GM23338 (cell line): ENCODE results near the gene NTNG1. TPM values are rescaled to one million over a fixed set of nuclear protein-coding genes. Genes with fewer than 3 reads are reported as not detected.

Experiments used
- ATAC-seq: fragments of 200-7000 bp; cut with Tn5 transposase; 3 replicates; pipeline ENCODE4 v1.9.1; 2020
- DNase-seq: peaks from one replicate; pipeline ENCODE4 v3.0.0-alpha.2; 2015; ENCODE audit warnings: low spot score
- H2AFZ ChIP-seq: fragments of 200-600 bp; sonication (generic); 2 replicates; pipeline ENCODE4 v1.8.0; 2016; ENCODE audit warnings: antibody characterized with exemption, mild to moderate bottlenecking, moderate library complexity
- H3F3A ChIP-seq: fragments of 200-600 bp; sonication (generic); replicated peaks from 2 replicates; pipeline ENCODE4 v1.8.0; 2017; ENCODE audit warnings: antibody characterized with exemption, mixed run types, low read depth
- H3K27ac ChIP-seq: fragments of 200-600 bp; sonication (generic); 2 replicates; pipeline ENCODE4 v1.6.1; 2016; ENCODE audit warnings: low read depth
- H3K27me3 ChIP-seq: fragments of 200-600 bp; sonication (generic); 2 replicates; pipeline ENCODE4 v1.8.0; 2016; ENCODE audit warnings: mild to moderate bottlenecking, mixed run types, moderate library complexity; ENCODE audit not compliant: insufficient read depth
- H3K36me3 ChIP-seq: fragments of 200-600 bp; sonication (generic); 2 replicates; pipeline ENCODE4 v1.8.0; 2016; ENCODE audit warnings: mild to moderate bottlenecking; ENCODE audit not compliant: insufficient read depth
- H3K4me1 ChIP-seq: fragments of 200-600 bp; sonication (generic); 2 replicates; pipeline ENCODE4 v1.8.0; 2016; ENCODE audit warnings: mild to moderate bottlenecking, moderate library complexity; ENCODE audit not compliant: insufficient read depth
- H3K4me2 ChIP-seq: fragments of 200-600 bp; sonication (generic); 2 replicates; pipeline ENCODE4 v1.7.1; 2017; ENCODE audit warnings: mixed run types
- H3K4me3 ChIP-seq: fragments of 200-600 bp; sonication (generic); 2 replicates; pipeline ENCODE4 v1.6.1; 2016; ENCODE audit warnings: mixed run types
- H3K79me2 ChIP-seq: fragments of 200-600 bp; sonication (generic); replicated peaks from 2 replicates; pipeline ENCODE4 v1.8.0; 2017; ENCODE audit warnings: mild to moderate bottlenecking; ENCODE audit not compliant: insufficient read depth
- H3K9me2 ChIP-seq: fragments of 200-600 bp; sonication (generic); 2 replicates; pipeline ENCODE4 v1.8.0; 2017; ENCODE audit not compliant: insufficient read depth
- H4K20me1 ChIP-seq: fragments of 200-600 bp; sonication (generic); replicated peaks from 2 replicates; pipeline ENCODE4 v1.8.0; 2017; ENCODE audit warnings: mild to moderate bottlenecking; ENCODE audit not compliant: insufficient read depth
- H3K27ac Mint-ChIP-seq: 2 replicates; pipeline ENCODE4 v1.8.0; 2020; ENCODE audit warnings: inconsistent platforms, mild to moderate bottlenecking, moderate library complexity, mixed read lengths
- H3K27me3 Mint-ChIP-seq: 3 replicates; pipeline ENCODE4 v1.8.0; 2022; ENCODE audit warnings: low read depth, mild to moderate bottlenecking, moderate library complexity, mixed read lengths, inconsistent platforms; ENCODE audit not compliant: insufficient read depth, poor library complexity
- H3K36me3 Mint-ChIP-seq: 3 replicates; pipeline ENCODE4 v1.8.0; 2021; ENCODE audit warnings: low read depth, mild to moderate bottlenecking, inconsistent platforms, moderate library complexity, mixed read lengths
- H3K4me1 Mint-ChIP-seq: 3 replicates; pipeline ENCODE4 v1.8.0; 2020; ENCODE audit warnings: mild to moderate bottlenecking, inconsistent platforms, mixed read lengths
- H3K4me3 Mint-ChIP-seq: 3 replicates; pipeline ENCODE4 v1.8.0; 2021; ENCODE audit warnings: moderate library complexity, mild to moderate bottlenecking, inconsistent platforms, mixed read lengths
- H3K9me3 Mint-ChIP-seq: 3 replicates; pipeline ENCODE4 v1.8.0; 2020; ENCODE audit warnings: moderate library complexity, mild to moderate bottlenecking, inconsistent platforms, mixed read lengths
- CREB1 ChIP-seq: fragments of 250-450 bp; sonication (Bioruptor Pico); IDR thresholded peaks from 2 replicates; pipeline ENCODE4 v1.5.0; 2020; ENCODE audit warnings: low read depth, mild to moderate bottlenecking, moderate library complexity
- EZH2 ChIP-seq: fragments of 200-600 bp; sonication (generic); IDR thresholded peaks from one replicate; pipeline ENCODE4 v1.8.0; 2017; ENCODE audit warnings: antibody characterized with exemption, mild to moderate bottlenecking, low read depth; ENCODE audit not compliant: unreplicated experiment
- JUNB ChIP-seq: IDR thresholded peaks from one replicate; pipeline ENCODE4 v1.6.1; 2016; ENCODE audit warnings: antibody characterized with exemption; ENCODE audit not compliant: unreplicated experiment
- NANOG ChIP-seq: IDR thresholded peaks from 2 replicates; pipeline ENCODE4 v1.6.1; 2016; ENCODE audit warnings: antibody characterized with exemption, borderline replicate concordance
- POLR2AphosphoS5 ChIP-seq: IDR thresholded peaks from 2 replicates; pipeline ENCODE4 v1.6.1; 2016; ENCODE audit warnings: antibody characterized with exemption, low read depth
- STAT1 ChIP-seq: IDR thresholded peaks from one replicate; pipeline ENCODE4 v1.6.1; 2016; ENCODE audit warnings: antibody characterized with exemption; ENCODE audit not compliant: unreplicated experiment
- ZNF114 ChIP-seq: fragments of 250-450 bp; sonication (Bioruptor Pico); IDR thresholded peaks from 2 replicates; pipeline ENCODE4 v1.5.0; 2020; ENCODE audit warnings: mild to moderate bottlenecking, moderate library complexity
- ZNF331 ChIP-seq: fragments of 250-450 bp; sonication (Bioruptor Pico); IDR thresholded peaks from 2 replicates; pipeline ENCODE4 v1.5.0; 2020; ENCODE audit warnings: low read depth, mild to moderate bottlenecking, moderate library complexity
- polyA plus RNA-seq: library from polyadenylated mRNA; unstranded; fragments of >200 nt; fragmentation: Nextera tagmentation; extraction: Ambion mirVana; gene quantifications from 2 replicates; pipeline ENCODE4 v1.2.1, GENCODE V29; 2016
- total RNA-seq: library from RNA; depleted of rRNA; stranded (reverse); fragments of >200 nt; shearing (Covaris generic); gene quantifications from 2 replicates; pipeline ENCODE4 v1.2.3, GENCODE V29; 2014
- TF ChIP-seq, protein P1 (sequence below): IDR thresholded peaks from one replicate; pipeline ENCODE4 v1.6.1; 2018; ENCODE audit warnings: antibody characterized with exemption; ENCODE audit not compliant: unreplicated experiment
- TF ChIP-seq, protein P2 (sequence below), 2 experiments: fragments of 200-600 bp in 1 of 2; sonication (generic) in 1 of 2; conservative IDR thresholded peaks; 2 replicates each; pipeline versions ENCODE4 v1.5.1 to v1.6.1; 2016 to 2017; ENCODE audit warnings: antibody characterized with exemption in 2 of 2, low read depth in 2 of 2, mild to moderate bottlenecking in 2 of 2, moderate library complexity in 1 of 2
- TF ChIP-seq, protein P3 (sequence below): IDR thresholded peaks from 2 replicates; pipeline ENCODE4 v1.6.1; 2016; ENCODE audit warnings: antibody characterized with exemption

The NTNG1 gene
- total and polyA plus RNA-seq, 2 experiments from 2014 or later = 7.2 to 10.3 TPM

DNA sequence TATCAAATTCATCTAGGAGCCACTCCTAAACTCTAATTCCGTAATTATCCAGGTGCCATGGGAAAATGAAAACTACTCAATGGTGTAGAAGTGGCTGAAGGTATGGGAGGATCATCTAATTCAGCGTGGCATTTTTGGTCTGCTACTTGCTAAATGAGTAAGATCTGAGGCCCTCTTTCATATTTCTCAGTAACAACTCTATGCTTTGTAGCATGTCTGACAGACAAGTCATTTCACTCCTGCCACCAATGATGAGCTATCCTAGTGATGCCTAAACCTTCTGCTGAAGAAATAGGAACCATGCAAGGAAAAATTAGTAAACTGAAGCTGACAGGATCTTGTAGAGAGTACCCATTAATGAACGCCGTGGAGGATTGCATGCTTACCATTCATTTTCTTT, 145.3 kb downstream of the NTNG1 start (continued):
- TF ChIP-seq, protein P1, sequence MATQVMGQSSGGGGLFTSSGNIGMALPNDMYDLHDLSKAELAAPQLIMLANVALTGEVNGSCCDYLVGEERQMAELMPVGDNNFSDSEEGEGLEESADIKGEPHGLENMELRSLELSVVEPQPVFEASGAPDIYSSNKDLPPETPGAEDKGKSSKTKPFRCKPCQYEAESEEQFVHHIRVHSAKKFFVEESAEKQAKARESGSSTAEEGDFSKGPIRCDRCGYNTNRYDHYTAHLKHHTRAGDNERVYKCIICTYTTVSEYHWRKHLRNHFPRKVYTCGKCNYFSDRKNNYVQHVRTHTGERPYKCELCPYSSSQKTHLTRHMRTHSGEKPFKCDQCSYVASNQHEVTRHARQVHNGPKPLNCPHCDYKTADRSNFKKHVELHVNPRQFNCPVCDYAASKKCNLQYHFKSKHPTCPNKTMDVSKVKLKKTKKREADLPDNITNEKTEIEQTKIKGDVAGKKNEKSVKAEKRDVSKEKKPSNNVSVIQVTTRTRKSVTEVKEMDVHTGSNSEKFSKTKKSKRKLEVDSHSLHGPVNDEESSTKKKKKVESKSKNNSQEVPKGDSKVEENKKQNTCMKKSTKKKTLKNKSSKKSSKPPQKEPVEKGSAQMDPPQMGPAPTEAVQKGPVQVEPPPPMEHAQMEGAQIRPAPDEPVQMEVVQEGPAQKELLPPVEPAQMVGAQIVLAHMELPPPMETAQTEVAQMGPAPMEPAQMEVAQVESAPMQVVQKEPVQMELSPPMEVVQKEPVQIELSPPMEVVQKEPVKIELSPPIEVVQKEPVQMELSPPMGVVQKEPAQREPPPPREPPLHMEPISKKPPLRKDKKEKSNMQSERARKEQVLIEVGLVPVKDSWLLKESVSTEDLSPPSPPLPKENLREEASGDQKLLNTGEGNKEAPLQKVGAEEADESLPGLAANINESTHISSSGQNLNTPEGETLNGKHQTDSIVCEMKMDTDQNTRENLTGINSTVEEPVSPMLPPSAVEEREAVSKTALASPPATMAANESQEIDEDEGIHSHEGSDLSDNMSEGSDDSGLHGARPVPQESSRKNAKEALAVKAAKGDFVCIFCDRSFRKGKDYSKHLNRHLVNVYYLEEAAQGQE = no peak
- no peak for TF ChIP-seq POLR2AphosphoS5
- no peak for TF ChIP-seq STAT1
- no peak for TF ChIP-seq ZNF114 (CRISPR knock-in tag)
- TF ChIP-seq CREB1 (CRISPR knock-in tag) = no peak
- TF ChIP-seq, protein P2, sequence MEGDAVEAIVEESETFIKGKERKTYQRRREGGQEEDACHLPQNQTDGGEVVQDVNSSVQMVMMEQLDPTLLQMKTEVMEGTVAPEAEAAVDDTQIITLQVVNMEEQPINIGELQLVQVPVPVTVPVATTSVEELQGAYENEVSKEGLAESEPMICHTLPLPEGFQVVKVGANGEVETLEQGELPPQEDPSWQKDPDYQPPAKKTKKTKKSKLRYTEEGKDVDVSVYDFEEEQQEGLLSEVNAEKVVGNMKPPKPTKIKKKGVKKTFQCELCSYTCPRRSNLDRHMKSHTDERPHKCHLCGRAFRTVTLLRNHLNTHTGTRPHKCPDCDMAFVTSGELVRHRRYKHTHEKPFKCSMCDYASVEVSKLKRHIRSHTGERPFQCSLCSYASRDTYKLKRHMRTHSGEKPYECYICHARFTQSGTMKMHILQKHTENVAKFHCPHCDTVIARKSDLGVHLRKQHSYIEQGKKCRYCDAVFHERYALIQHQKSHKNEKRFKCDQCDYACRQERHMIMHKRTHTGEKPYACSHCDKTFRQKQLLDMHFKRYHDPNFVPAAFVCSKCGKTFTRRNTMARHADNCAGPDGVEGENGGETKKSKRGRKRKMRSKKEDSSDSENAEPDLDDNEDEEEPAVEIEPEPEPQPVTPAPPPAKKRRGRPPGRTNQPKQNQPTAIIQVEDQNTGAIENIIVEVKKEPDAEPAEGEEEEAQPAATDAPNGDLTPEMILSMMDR (conservative IDR thresholded peaks at IDR 0.05; ENCODE audit: low read depth in 2 of 2) = no peak
- no peak for TF ChIP-seq NANOG
- TF ChIP-seq JUNB = no peak
- TF ChIP-seq EZH2 = no peak
- no peak for TF ChIP-seq ZNF331

DNA sequence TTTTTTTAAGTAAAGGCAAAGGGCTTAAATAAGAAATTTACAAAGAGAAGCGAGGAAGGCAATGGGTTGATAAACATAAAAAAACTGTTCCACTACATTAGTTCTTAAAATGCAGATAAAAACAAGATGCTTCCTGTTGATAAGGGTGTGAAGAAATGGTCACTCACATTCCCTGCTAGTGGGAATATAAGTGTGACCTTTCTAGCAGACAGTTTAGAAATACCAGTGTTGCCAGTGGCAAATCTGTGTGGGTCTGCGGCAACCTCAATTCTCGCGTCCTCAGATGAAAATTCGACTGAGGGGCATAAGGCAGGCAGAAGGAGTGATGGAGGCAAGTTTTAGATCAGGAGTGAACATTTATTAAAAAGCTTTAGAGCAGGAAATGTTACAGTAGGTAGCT, 151.1 kb downstream of the NTNG1 start:
- H3K36me3 ChIP-seq = no peaks in the 10 kb centered on the region
- H3K36me3 Mint-ChIP-seq = no peaks in the 10 kb centered on the region
- H3K27ac ChIP-seq = no peak overlapping the region
- ATAC-seq (no peak), DNase-seq (no peak)
- H3K4me2 ChIP-seq = no peak overlapping the region
- H3K9me3 Mint-ChIP-seq = no peaks in the 10 kb centered on the region
- H3K4me1 ChIP-seq = no peaks in the 10 kb centered on the region
- H3K27me3 Mint-ChIP-seq = no peaks in the 10 kb centered on the region
- H4K20me1 ChIP-seq = no peaks in the 10 kb centered on the region
- no peaks in the 10 kb centered on the region for H3K79me2 ChIP-seq
- H3K27ac Mint-ChIP-seq = no peak overlapping the region
- no peak overlapping the region for H2AFZ ChIP-seq
- TF ChIP-seq, protein P3, sequence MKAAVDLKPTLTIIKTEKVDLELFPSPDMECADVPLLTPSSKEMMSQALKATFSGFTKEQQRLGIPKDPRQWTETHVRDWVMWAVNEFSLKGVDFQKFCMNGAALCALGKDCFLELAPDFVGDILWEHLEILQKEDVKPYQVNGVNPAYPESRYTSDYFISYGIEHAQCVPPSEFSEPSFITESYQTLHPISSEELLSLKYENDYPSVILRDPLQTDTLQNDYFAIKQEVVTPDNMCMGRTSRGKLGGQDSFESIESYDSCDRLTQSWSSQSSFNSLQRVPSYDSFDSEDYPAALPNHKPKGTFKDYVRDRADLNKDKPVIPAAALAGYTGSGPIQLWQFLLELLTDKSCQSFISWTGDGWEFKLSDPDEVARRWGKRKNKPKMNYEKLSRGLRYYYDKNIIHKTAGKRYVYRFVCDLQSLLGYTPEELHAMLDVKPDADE = no peak
- no peaks in the 10 kb centered on the region for H3F3A ChIP-seq
- H3K27me3 ChIP-seq = no peaks in the 10 kb centered on the region
- H3K4me3 Mint-ChIP-seq = no peak overlapping the region
- no peaks in the 10 kb centered on the region for H3K9me2 ChIP-seq
- no peak overlapping the region for H3K4me3 ChIP-seq
- no peaks in the 10 kb centered on the region for H3K4me1 Mint-ChIP-seq
